Measurements from ENCODE around the gene FAM111A. TPM values are rescaled to one million over a fixed set of nuclear protein-coding genes. Genes with fewer than 3 reads are reported as not detected.

The FAM111A gene
- total RNA-seq, 1 experiment from 2014 or later: 37.9 TPM

- in situ Hi-C loops (cut with HindIII; ENCODE audit: low pct_unique_long_range_greater_than_20kb, low sequenced_read_pairs) (no loop called here), intact Hi-C loops (cut with micrococcal nuclease; ENCODE audit: unreplicated experiment) (no loop called here)
- Histone ChIP-seq H3K4me1 (ENCODE audit: control insufficient read depth, insufficient read depth, low read length) (no peaks in the 10 kb centered on the region), H3K27me3 (ENCODE audit: control insufficient read depth, insufficient read depth, low read length) (peaks cover 4% of the 10 kb centered on the region), H3K4me3 (ENCODE audit: low read depth in 2 of 2, low read length in 2 of 2) (no peak overlapping the region), H3K9me3 (ENCODE audit: control insufficient read depth, insufficient read depth, low read depth, low read length) (no peaks in the 10 kb centered on the region), H3K36me3 (ENCODE audit: control insufficient read depth, insufficient read depth, low read length) (no peaks in the 10 kb centered on the region), H3K27ac (ENCODE audit: low read length) (no peak overlapping the region)
- POLR2A ChIA-PET: no interaction called here
- DNase-seq (ENCODE audit: low read depth, low spot score): no peak
- TF ChIP-seq TCF7L2 (IDR thresholded peaks at IDR 0.05; ENCODE audit: low read depth, low read length) (no peak), SIN3A (IDR thresholded peaks at IDR 0.05; ENCODE audit: borderline replicate concordance, insufficient read depth, low read depth, low read length) (no peak), REST (IDR thresholded peaks at IDR 0.05; ENCODE audit: insufficient read depth in 1 of 2, low read depth in 2 of 2, low read length in 1 of 2) (no peak), POLR2AphosphoS5 (IDR thresholded peaks at IDR 0.05; ENCODE audit: low read depth, low read length) (no peak), CTCF (IDR thresholded peaks at IDR 0.05) (no peak)
- CTCF ChIA-PET: no interaction called here
- no TSS peak for BruUV-seq (replicated peaks)
- no peak for ATAC-seq
Measured at GRCh38 chr11:59198726-59199125, 56.1 kb downstream of the FAM111A start.

- no peaks in the 10 kb centered on the region for H3K36me3 ChIP-seq (ENCODE audit: control insufficient read depth, insufficient read depth, low read length)
- TF ChIP-seq SIN3A (IDR thresholded peaks at IDR 0.05; ENCODE audit: borderline replicate concordance, insufficient read depth, low read depth, low read length) (no peak), TCF7L2 (IDR thresholded peaks at IDR 0.05; ENCODE audit: low read depth, low read length) (no peak), CTCF (IDR thresholded peaks at IDR 0.05) (no peak), REST (IDR thresholded peaks at IDR 0.05; ENCODE audit: insufficient read depth in 1 of 2, low read depth in 2 of 2, low read length in 1 of 2) (no peak), POLR2AphosphoS5 (IDR thresholded peaks at IDR 0.05; ENCODE audit: low read depth, low read length) (no peak)
- no peaks in the 10 kb centered on the region for H3K9me3 ChIP-seq (ENCODE audit: control insufficient read depth, insufficient read depth, low read depth, low read length)
- no peaks in the 10 kb centered on the region for H3K4me1 ChIP-seq (ENCODE audit: control insufficient read depth, insufficient read depth, low read length)
- intact Hi-C loops (cut with micrococcal nuclease; ENCODE audit: unreplicated experiment): no loop called here
- DNase-seq (ENCODE audit: low read depth, low spot score) (no peak), ATAC-seq (no peak)
- POLR2A ChIA-PET: no interaction called here
- no TSS peak for BruUV-seq (replicated peaks)
- no peak overlapping the region for H3K27ac ChIP-seq (ENCODE audit: low read length)
- CTCF ChIA-PET: no interaction called here
- H3K27me3 ChIP-seq (ENCODE audit: control insufficient read depth, insufficient read depth, low read length): peaks cover 2% of the 10 kb centered on the region; the same call in 1 of the 2 replicates
- in situ Hi-C loops (cut with HindIII; ENCODE audit: low pct_unique_long_range_greater_than_20kb, low sequenced_read_pairs): no loop called here
- H3K4me3 ChIP-seq (ENCODE audit: low read depth in 2 of 2, low read length in 2 of 2): no peak overlapping the region
Measured at GRCh38 chr11:59199546-59200422, 57.1 kb downstream of the FAM111A start.

All from Panc1 (cell line).